GM18907 (cell line): Measurements from ENCODE around the gene RREB1.
A peak's percentile ranks its signal among the peaks of the same experiment; 100 is the strongest.

Source experiments
- ATAC-seq: cut with Tn5 transposase; IDR thresholded peaks from one replicate; pipeline ENCODE4 v1.9.1; 2021; ENCODE audit warnings: mild to moderate bottlenecking, moderate library complexity; ENCODE audit not compliant: unreplicated experiment

Gene RREB1

DNA sequence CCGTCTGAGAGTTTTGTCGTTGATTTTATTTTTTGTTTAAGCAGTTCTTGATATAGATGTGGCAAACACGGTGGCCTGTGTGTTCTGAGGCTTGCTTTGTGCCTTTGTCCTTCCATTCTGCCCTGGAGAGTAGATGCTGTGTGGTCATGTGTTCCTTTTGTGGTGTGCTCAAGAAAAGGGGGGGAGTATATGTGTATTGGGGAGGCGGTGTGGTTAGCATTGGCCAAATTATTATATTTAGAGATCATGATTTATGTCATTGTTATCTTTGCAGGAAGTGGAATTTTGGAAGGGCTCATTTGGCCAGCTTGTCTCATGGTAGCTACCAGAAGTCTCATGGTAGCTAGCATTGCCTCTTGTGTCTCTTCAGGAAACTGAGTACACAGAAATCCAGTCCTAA lies 16.4 kb downstream of the RREB1 start:
- no peak for ATAC-seq

DNA sequence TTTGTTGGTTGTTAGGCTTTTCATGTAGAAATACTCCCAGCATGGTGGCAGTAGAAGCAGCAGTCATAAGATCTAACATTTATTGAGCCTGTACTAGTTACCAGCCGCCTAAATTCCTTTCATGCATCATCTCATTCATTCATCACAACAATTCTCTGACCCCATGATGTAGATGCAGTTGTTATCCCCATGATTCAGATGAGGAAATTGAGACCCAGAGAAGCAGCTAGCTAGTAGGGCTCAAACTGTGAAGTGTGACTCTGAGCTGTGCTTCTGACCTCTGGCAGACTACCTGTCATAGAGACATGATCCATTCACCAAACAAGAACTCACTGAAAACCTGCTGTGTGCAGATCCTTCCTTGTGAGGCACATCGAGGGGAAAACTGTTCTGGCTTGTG lies 16.9 kb downstream of the RREB1 start:
- ATAC-seq, result no peak

DNA sequence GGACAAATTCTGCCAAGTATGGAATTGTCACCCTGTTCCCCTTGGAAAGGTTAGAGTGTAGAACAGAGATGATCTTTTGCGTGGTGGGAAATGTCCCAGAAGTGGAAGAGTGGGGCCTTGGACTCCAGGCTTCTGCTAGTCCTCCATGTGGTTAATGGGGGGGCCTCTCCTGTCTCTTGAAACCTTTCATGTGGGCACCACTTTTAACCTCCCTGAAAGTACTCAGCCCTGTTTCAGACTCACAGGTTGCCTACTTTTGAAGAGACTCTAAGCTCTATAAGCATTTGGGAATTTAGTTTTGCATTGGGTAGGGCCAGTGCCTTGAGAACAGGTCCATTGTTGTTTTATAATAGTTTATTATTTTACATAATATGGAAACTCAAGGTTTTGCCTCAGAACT lies 17.5 kb downstream of the RREB1 start:
- no peak for ATAC-seq

DNA sequence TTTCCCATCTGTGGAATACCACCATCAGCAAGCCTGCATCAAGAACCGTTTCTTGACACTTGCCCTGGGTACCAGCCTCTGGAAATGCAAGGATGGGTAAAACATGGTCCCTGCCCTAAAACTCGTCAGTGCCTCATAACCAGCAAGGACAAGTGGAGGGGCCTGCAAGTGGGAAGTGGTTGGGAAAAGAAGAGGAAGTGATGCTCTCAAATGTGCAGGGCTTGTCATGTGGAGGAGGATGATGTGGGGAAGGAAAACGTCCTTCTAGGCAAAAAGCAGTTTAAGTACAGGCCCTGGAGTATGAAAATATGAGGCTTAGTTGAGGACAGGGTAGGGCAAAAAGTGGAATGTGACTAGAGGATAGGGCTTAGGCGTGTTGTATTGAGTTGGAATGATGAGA lies 19.0 kb downstream of the RREB1 start:
- ATAC-seq, result no peak

DNA sequence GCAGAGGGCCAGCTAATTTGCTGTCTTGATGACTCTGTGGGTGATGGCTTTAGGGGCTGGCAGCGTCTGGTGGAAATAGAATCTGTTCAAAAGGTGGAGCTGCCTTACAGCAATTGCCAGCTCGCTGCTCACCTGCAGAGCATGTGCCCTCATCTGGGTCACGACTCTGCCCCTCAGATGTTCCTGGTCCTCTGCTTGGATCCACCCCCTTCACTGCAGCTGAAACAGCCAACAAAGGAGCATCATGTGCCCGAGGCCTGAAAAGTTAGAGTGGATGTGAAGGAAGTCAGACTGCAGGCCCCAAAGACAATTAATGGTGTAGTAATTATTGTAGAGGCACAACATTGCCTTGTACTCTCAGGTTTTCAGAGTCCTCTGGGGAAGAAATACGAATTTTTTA lies 19.9 kb downstream of the RREB1 start:
- no peak for ATAC-seq

DNA sequence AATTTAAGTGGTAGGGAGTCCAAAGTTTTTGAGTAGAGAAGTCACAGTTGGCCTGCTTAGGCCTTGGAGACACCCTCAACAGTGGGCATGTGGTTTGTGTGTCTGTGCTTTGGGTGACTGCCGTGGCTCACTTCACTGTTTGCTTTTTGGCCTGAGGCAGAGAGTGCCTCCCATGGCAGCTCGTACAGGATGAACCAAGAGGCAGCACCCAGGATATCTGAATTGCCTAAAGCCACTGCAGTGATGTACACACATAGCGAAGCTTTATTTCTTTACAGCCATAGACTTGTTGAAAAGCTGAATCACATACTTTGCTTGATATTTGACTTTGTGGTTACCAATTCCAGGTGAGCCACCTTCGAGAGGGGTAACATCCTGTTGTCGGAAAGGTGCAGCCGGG lies 21.6 kb downstream of the RREB1 start:
- ATAC-seq, result no peak

DNA sequence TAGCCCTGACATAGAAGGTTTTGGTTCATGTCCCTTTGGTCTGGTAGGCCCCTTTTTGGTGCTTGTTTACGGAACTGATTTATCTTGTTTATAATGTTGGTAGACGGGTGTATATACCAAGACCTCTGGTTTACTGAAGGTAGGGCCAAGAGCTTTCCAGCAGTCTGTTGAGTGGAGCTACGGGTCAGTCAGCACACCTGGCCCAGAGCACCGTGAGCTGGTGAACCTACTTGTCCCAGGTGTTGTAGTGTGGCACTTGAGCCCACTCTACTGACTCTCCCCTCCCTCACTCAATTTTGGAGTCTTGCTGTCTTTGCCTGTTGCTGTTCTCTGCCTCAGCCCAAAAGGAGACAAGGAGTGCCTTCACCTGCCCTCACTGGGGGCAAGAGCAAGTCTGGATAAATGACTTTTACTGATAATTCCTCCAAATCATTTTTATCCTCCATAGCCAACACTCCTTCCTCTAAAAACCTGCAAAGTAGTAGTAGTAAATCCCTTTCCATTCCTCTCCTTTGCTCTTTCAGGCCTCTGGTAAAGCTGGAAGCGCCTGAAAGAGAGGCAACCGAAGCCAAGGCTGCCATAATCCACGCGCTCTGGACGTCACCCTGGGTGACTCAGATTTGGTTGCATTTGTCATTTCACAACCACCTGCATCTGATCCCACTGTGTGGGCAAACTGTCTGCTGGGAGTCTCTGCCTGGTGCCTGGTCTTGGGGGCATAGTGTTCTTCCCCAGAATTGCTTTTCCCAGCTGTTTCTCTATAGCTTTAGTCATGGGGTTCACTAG lies 22.2 kb downstream of the RREB1 start:
- ATAC-seq, result no peak

DNA sequence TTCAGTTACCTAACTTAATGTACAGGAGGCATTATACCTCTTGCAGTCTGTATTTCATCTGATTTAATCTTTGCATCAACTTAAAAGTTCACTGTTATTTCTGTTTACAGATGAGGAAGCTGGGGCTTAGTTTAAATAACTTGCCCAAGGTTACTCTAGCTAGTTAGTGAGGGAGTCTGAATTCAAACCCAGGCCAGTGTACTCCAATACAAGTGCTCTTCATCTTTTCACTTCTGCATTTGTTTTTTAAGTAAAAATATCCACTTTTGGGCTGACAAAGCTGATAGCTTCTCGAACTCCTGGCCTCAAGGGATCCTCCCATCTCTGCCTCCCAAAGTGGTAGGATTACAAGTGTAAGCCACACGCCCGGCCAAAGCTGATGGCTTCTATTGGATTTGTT lies 23.6 kb downstream of the RREB1 start:
- ATAC-seq, result no peak

DNA sequence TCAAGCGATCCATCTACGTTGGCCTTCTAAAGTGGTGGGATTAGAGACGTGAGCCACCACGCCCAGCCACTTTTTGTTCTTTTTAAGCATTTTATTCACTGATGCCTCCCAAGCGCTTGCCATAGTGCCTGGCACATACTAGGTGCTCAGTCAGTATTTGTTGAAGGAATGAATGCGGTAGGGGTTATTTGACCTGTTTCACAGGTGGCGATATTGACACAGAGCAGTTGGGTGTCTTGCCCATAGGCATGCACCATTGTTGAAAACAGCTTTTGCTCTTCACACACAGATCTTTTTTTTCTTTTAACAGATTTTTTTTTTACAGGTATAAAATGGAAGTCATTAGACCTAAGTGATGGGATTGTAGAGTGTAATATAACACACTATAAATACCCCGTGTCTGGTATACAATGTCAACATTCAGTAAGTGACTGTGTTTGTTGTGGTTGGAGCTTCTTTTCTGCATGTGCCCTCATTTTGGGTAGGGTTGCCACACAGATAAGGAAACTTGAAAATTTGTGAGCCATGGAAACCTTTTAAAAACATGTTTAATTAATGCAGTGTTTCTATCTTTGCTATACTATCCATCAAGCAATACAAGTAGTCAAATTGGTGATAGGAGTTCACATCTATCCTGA lies 24.8 kb downstream of the RREB1 start:
- ATAC-seq, result no peak

DNA sequence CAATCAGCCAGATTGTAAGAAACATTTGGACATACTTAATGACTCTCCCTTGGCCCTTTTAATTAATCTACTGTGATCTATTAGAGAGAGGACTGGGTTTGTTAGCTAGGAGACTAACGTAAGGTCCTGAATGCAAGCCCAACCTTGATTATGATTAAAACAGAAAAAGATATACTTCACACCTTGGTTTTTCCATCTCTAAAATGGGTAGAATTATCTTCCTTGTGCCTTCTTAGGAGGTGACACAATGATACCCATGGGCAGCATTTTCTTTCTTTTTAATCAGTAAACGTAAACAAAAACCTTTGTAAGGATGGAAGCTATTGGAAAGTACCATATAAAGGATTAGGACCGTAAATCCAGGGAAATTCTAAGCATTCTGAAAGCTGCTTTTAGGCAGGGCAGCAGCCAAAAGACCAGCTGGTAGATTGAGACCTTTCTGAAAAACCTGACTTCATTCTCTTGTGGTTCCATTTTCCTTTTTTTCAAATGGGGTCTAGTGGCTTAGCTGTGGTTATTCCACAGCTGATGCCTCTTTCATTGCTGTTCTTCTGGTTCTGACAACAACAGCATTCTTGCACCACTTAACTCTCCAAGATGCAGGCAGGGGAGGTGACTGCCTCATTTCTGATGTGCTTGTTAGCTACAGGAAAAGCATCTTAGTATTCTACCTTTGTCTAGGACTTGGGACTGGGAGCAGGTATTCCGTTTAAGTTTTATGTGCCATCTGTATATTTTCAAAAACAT lies 27.4 kb downstream of the RREB1 start:
- no peak for ATAC-seq

DNA sequence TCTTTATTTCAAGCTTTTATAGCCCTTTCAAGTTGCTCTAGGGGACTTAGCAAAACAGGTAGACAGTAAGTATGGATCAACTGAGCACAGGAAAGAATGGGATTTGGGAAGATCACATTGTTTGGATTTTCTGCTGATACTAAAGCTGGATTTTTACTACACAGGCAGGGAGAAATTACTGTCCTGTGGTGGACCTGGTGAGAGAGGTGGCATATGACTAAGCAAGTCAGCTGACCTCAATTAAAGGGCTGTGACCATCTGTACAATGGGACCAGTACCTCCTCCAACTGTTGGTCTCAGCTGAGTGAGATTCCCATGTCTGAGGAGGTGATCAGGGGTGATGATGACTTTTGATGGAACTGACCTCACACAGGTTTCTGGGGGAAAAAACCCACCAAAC lies 28.0 kb downstream of the RREB1 start:
- peak; percentile 22 for ATAC-seq

DNA sequence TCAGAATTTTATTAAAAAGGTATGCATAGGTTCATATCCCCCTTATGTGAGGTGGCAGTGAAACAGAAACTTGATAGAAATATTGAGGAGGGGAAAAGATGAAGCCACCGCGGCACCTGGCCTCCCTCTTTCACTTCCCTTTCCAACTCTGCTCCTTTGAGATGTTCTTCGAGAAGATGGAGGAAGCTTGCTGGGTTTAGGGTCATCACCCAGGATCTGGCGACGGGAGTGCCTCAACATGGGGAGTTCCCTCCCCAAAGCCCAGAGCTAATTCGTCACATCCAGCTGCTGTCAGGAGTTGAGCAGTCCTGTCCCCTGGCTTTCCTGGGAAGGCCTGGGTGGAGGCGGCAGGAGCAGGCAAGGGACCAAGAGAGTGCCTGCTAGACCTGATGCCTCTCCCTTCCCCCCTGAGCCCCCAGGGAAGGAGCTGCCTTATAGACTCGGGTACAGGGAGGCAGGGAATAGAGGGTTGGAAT lies 29.1 kb downstream of the RREB1 start:
- ATAC-seq, result peak; percentile 36

DNA sequence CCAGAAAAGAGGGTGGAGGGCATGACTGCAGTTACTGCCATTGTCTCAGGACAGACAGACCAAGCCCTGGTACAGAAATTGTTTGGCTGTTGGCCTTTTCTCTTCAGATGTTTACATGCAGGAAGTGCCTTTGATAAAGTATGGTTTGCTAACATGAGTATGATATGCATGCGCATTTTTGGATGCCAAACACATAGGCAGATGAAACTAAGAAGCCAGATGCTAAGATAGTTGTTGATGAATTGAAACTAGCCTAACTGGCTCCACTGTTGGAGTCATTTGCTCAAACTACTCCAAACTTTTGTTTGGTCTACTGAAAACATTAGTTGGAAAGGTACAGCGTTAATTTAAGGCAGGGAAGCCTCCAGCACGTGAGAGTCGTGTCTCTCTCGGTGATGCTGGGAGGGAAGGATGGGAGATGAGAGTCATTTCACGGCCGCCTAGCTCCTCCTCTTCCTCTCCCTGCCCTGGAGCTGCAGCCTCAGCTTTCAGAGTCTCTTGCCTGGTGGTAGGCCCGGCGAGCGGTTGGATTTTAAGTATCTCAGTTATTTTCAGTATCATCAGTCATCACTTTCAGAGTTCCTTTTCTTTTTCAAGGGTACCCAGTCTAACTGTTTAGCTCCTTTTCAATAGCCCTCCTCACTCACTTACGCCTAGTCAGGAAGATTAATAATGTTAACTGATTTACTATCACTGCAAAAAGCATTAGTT lies 29.7 kb downstream of the RREB1 start:
- peak; percentile 41 for ATAC-seq

DNA sequence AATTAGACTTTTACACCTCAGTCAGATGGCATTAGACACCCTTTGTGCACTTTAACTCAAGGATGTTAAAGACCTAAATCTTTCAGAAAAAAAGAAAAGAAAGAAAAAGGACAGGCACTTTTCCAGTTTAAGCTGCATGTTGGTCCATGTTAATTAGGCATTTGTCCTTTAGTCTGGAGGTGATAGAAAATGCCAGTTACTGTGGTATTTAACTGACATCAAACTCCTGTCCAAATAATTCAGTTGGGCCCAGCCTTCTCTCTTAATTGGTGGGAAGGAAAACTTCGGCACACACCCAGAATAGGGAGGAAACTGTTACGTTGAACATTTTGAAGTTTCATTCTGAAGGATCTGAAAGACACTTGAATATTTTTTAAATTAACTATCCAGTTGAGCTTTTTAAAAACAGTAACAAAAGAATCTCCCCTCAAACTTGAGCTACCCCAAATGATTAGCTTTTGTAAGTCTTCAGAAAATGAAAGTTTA lies 30.3 kb downstream of the RREB1 start:
- no peak for ATAC-seq

DNA sequence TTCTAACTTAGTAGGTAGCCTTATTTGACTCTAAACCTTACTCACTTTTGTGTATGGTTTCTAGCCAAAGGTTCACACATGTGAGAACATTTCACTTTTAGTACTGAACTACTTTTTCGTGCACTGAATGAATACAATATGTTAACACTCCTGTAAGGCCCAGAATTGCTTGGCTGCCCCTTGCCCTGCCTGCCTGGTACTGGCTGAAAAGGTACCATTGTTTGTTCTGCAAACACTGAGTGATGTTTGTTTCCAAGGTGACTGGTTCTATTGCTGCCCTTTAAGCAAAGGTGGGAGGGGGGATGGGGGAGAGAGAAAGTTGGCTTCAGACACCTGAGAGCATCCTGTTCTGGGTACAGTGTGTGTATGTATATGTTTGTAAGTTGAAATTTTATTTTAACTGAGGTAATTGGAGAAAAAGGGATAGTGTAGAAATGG lies 31.2 kb downstream of the RREB1 start:
- no peak for ATAC-seq

DNA sequence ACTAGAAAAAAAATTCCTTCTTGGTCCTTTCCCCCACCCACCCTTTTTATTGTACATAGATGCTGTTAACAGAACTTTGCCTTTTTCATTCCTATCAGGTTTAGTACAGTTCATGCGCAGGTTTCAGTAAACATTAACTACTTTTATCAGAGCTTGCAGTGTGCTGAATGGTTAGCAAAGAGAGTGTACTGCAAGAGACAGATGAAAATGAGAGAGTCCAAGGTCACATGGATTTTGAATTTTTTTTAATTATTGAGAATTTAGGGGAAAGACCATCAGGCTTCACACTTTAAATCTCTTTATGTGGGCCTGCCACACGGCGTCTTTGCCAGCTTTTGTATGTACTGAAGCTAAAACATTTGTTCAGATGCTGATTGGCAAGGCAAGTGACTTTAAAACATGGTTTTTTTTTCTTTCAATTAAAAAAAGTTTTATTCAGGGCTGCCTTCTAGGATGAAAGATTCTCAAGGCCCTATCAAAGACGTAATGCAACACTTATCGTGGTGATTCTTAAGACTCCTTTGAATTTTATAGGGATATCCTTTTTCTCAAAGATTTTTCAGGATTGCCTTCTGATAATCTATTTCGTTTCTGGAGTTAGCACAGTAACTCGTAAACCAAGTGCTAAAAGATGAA lies 32.2 kb downstream of the RREB1 start:
- no peak for ATAC-seq

DNA sequence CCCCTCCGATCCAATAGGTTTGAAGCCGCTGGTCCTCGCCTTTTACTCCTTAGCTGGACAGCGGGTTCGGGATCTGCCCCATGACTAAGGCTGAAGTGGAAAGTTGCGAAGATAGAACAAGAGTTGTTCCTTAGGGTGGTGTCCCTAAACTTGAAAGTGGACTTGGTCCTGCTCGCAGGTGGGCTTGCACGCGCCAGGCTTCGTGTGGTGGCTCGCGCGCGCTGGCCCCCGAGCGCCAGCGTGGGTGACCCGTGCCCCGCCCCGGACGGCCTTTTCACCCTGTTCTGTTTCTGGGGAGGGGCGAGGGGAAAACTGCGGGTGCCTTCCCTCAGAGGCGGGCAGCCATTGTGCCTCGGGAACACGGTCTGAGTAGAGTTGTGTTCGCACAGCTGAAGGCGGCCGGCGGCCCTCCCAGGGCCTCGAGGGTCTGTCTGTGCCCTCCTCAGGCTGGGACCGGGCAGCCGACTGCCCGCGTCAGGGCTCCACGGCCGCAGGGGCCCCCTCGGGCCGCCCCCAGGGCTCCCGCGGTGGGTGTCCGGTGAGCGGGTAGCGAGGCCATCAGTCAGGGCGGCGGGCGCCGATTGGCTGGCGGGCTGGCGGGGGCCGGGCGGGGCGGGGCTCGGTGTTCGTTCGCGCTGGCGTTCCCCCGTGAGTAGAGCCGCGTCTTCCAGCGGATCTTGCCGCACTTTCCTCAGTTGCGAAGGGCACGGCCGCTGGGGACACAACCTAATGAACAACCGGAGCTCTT lies 33.0 kb downstream of the RREB1 start:
- peak; percentile 62 for ATAC-seq

DNA sequence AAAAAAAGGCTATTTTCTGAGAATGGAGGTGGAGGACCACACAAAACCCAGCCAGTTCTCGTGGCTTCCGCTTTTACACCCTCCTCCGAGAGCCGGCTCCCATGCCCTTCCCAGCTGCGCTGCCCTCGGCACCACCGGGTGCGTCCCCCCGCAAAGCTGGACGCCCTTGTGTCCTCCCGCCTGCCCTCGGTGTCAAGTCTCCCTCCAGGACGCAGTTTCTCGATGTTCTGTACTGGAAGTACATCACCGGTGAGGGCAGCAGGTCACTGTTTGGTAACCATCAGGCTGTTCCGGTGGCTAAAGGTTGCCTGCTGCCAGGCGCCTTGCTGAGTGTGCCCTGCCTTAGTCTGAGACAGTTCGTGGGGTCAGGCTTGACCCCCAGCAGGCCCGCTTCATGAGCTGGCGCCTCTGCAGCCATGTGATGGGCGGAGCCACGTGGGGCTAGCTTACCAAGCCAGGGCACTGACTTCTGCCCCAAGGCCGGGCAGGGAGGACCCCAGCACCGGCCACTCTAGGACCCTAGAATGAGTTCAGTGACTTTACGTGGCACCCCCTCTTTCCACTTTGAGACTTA lies 34.6 kb downstream of the RREB1 start:
- no peak for ATAC-seq

DNA sequence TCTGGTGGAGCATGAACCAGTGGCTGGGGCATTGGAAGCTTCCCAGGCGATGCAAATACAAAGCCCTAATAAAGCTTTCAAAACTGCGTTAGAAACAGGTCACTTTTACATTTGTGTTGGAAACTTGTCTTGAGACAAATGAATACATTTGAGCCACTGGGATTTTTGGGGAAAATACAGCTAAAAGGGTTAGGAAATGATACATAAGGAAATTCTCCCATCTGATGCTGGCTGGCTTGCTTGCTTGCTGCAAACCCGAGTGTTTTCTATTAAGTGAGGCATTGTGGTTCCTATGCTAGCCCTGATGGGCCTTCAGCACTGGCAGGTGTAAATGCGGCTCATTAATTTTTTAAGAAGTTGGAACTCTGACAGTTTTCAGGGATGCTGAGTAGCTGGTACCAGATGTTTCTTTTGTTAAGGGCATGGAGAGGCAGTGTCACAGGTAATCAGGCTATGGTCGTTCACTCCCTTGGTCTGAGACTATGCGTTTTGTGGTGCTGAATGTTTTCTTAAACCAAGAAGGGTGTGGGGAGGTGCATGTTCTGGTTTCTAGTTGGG lies 35.2 kb downstream of the RREB1 start:
- ATAC-seq, result no peak
